Right lobe of liver (tissue), 4 donors: ENCODE data around the gene BRD4.

Experiments
- CTCF ChIP-seq, 4 donors: fragments of 200-600 bp in 3 of 4; fragments of 450-650 bp in 1 of 4; IDR thresholded peaks; one replicate each; pipeline versions ENCODE4 v1.5.1 to v1.8.0; 2016 to 2022; ENCODE audit warnings: antibody characterized with exemption in 4 of 4, mild to moderate bottlenecking in 2 of 4
- POLR2A ChIP-seq: fragments of 450-650 bp; IDR thresholded peaks from one replicate; pipeline ENCODE4 v1.6.1; 2017; ENCODE audit warnings: antibody characterized with exemption, mild to moderate bottlenecking
- donor health status: DM: no; HTN: no; CAD: no.
- donor health status: DM: no; HTN: no; CAD: no.
- donor health status: DM: no; HTN: yes; CAD: no.

GRCh38 chr19:15248648-15249527, 83.5 kb downstream of the BRD4 start:
- TF ChIP-seq CTCF (IDR thresholded peaks at IDR 0.05) (no peak), POLR2A (no peak)
